GM18526 (cell line): ENCODE results near the gene MAP4K4.

Source experiments
- POLR2A ChIP-seq: IDR thresholded peaks from 3 replicates; pipeline ENCODE4 v1.6.1; 2011; ENCODE audit not compliant: insufficient read length; ENCODE audit errors: extremely low read depth

The MAP4K4 gene

GRCh38 chr2:101779190-101779589 lies 81.7 kb downstream of the MAP4K4 start:
- no peak for TF ChIP-seq POLR2A

GRCh38 chr2:101779656-101780055 lies 82.1 kb downstream of the MAP4K4 start:
- no peak for TF ChIP-seq POLR2A

- TF ChIP-seq POLR2A: no peak
These were observed 83.8 kb downstream of the MAP4K4 start for GRCh38 chr2:101781326-101781725.

- no peak for TF ChIP-seq POLR2A
These were observed 84.4 kb downstream of the MAP4K4 start for GRCh38 chr2:101781791-101782426.

- TF ChIP-seq POLR2A: no peak
These were observed 84.9 kb downstream of the MAP4K4 start for GRCh38 chr2:101782427-101782792.

- TF ChIP-seq POLR2A: no peak
These were observed 89.6 kb downstream of the MAP4K4 start for GRCh38 chr2:101787097-101787496.

- no peak for TF ChIP-seq POLR2A
These were observed 91.1 kb downstream of the MAP4K4 start for GRCh38 chr2:101788565-101788964.

GRCh38 chr2:101788995-101789970 lies 91.8 kb downstream of the MAP4K4 start:
- TF ChIP-seq POLR2A: no peak

GRCh38 chr2:101790416-101790815 lies 92.9 kb downstream of the MAP4K4 start:
- no peak for TF ChIP-seq POLR2A

GRCh38 chr2:101790857-101791256 lies 93.3 kb downstream of the MAP4K4 start:
- no peak for TF ChIP-seq POLR2A

- no peak for TF ChIP-seq POLR2A
These were observed 94.7 kb downstream of the MAP4K4 start for GRCh38 chr2:101792208-101792607.

GRCh38 chr2:101793277-101793969 lies 95.9 kb downstream of the MAP4K4 start:
- no peak for TF ChIP-seq POLR2A

- no peak for TF ChIP-seq POLR2A
These were observed 96.6 kb downstream of the MAP4K4 start for GRCh38 chr2:101794141-101794540.

GRCh38 chr2:101795033-101795432 lies 97.5 kb downstream of the MAP4K4 start:
- no peak for TF ChIP-seq POLR2A

GRCh38 chr2:101796825-101797600 lies 99.5 kb downstream of the MAP4K4 start:
- no peak for TF ChIP-seq POLR2A
